ENCODE data around the gene OLFML1. TPM values are rescaled to one million over a fixed set of nuclear protein-coding genes. Genes with fewer than 3 reads are reported as not detected.

Gene OLFML1
- not detected in 2 replicates for total RNA-seq (ENCODE audit: low replicate concordance)

DNA sequence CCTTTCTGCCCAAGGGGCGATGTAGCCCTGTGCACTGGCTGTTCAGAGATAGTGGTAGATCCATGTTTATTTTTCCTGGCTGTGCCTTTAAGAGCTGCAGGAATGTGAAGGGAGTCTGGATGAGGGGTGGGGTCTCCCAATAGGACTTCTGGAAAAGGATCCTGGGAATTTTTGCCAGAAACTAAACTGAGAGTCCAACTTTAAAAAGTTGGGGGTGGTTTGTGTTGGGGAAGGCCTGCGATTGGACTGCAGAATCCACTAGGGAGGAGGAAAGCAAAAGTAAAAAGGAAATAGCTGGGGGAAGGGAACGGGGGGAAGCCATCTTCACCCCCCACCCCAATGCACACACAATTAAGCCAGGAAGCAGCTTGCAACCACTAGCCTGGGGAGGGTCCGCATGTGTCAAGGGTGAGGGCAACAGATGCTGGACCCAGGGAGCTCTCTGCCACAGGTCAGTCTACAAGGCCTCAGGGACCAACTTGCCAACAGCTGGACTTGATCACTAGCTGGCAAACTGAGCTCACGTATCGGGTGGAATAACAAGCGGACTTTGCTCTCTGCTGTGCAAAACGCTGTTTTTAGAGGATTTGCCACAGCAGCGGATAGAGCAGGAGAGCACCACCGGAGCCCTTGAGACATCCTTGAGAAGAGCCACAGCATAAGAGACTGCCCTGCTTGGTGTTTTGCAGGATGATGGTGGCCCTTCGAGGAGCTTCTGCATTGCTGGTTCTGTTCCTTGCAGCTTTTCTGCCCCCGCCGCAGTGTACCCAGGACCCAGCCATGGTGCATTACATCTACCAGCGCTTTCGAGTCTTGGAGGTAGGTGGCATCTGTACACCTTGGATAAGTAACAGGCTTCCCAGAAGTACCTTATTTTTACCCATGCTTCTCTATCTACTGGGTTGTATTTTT is at the start of gene OLFML1:
OLFML1 (plus strand) TSS at position 321 of the 912 bp plus-strand sequence; CDS start at position 691, 370 bp downstream.
- Histone ChIP-seq H3K79me2 (ENCODE audit: low read depth) (no peaks in the 10 kb centered on the region), H3K9ac (no peak within 1 kb of the TSS), H2AFZ (replicated peaks) (peak within 1 kb of the TSS; percentile 34), H3K9me3 (ENCODE audit: low read depth) (no peaks in the 10 kb centered on the region), H3K27ac (no peak within 1 kb of the TSS), H4K20me1 (ENCODE audit: low read depth) (no peaks in the 10 kb centered on the region), H3K27me3 (no peaks in the 10 kb centered on the region), H3K4me1 (no peaks in the 10 kb centered on the region), H3K4me2 (no peak within 1 kb of the TSS), H3F3A (ENCODE audit: low read depth) (no peaks in the 10 kb centered on the region), H3K36me3 (no peaks in the 10 kb centered on the region), H3K4me3 (no peak within 1 kb of the TSS)
- no peak for DNase-seq (ENCODE audit: low spot score)
- H3K4me3 Mint-ChIP-seq, result no peak within 1 kb of the TSS
- no peaks in the 10 kb centered on the region for H3K9me3 Mint-ChIP-seq
- H3K27me3 Mint-ChIP-seq (ENCODE audit: insufficient read depth, low read depth), result no peaks in the 10 kb centered on the region
- TF ChIP-seq, protein P1, sequence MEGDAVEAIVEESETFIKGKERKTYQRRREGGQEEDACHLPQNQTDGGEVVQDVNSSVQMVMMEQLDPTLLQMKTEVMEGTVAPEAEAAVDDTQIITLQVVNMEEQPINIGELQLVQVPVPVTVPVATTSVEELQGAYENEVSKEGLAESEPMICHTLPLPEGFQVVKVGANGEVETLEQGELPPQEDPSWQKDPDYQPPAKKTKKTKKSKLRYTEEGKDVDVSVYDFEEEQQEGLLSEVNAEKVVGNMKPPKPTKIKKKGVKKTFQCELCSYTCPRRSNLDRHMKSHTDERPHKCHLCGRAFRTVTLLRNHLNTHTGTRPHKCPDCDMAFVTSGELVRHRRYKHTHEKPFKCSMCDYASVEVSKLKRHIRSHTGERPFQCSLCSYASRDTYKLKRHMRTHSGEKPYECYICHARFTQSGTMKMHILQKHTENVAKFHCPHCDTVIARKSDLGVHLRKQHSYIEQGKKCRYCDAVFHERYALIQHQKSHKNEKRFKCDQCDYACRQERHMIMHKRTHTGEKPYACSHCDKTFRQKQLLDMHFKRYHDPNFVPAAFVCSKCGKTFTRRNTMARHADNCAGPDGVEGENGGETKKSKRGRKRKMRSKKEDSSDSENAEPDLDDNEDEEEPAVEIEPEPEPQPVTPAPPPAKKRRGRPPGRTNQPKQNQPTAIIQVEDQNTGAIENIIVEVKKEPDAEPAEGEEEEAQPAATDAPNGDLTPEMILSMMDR (IDR thresholded peaks at IDR 0.05), result no peak
- TF ChIP-seq EZH2phosphoT487 (IDR thresholded peaks at IDR 0.05) (no peak), EZH2 (IDR thresholded peaks at IDR 0.05) (no peak)
- peaks cover 4% of the 10 kb centered on the region for H3K4me1 Mint-ChIP-seq
- H3K36me3 Mint-ChIP-seq, result no peaks in the 10 kb centered on the region
- H3K27ac Mint-ChIP-seq, result no peak within 1 kb of the TSS

DNA sequence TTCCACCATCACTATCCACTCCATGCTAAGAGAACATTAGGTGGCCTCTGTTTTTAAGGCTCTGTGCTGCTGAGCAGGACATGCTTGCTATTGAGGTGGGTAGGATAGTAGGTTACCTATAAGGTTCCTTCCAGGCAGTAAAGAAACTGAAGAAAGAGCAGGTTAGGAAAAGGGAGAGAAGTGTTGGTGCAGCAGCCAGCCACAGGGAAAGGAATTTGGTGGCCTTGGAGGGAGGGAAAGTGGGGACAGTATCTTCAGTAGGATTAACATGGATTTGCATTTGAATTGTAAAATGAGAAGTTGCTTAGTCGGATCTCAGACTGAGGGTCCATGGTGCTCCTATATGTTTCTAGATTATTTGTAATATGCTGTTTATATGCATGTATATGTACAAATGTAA is 49.2 kb upstream of the OLFML1 start:
- no peak for DNase-seq (ENCODE audit: low spot score)
- H3K9me3 Mint-ChIP-seq, result no peaks in the 10 kb centered on the region
- H4K20me1 ChIP-seq (ENCODE audit: low read depth), result no peaks in the 10 kb centered on the region
- no peak overlapping the region for H2AFZ ChIP-seq (replicated peaks)
- H3K4me3 ChIP-seq, result no peak overlapping the region
- H3K27me3 ChIP-seq, result no peaks in the 10 kb centered on the region
- peaks cover 2% of the 10 kb centered on the region for H3K27me3 Mint-ChIP-seq (ENCODE audit: insufficient read depth, low read depth)
- H3K36me3 Mint-ChIP-seq, result no peaks in the 10 kb centered on the region
- TF ChIP-seq EZH2phosphoT487 (IDR thresholded peaks at IDR 0.05), result no peak
- no peak for TF ChIP-seq EZH2 (IDR thresholded peaks at IDR 0.05)
- TF ChIP-seq, protein P1 (IDR thresholded peaks at IDR 0.05), result no peak
- H3K9ac ChIP-seq, result no peak overlapping the region
- no peaks in the 10 kb centered on the region for H3F3A ChIP-seq (ENCODE audit: low read depth)
- no peaks in the 10 kb centered on the region for H3K79me2 ChIP-seq (ENCODE audit: low read depth)
- H3K4me2 ChIP-seq, result no peak overlapping the region
- H3K4me1 ChIP-seq, result no peaks in the 10 kb centered on the region
- H3K4me3 Mint-ChIP-seq, result no peak overlapping the region
- H3K9me3 ChIP-seq (ENCODE audit: low read depth), result no peaks in the 10 kb centered on the region
- H3K4me1 Mint-ChIP-seq, result peaks cover 6% of the 10 kb centered on the region
- H3K36me3 ChIP-seq, result no peaks in the 10 kb centered on the region
- H3K27ac Mint-ChIP-seq, result no peak overlapping the region
- H3K27ac ChIP-seq, result no peak overlapping the region

DNA sequence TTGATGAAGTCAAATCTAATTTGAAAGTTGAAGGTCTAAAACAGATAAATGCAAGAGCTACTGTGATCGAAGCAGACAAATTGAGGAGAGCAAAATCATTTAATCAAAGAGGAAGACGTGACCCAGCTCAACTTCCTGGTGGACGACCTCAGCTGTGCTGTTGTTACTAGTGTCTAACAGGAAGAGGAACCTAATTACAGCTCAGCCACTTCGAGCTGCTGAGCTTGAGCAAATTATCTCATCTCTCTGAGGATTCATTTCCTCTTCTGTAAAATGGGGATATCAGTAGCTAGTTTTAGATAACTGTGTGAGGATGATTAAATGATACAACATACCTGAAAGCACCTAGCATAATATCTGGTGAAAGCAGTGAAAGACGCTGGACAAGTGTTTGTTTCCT is 48.6 kb upstream of the OLFML1 start:
- no peak for TF ChIP-seq EZH2phosphoT487 (IDR thresholded peaks at IDR 0.05)
- TF ChIP-seq EZH2 (IDR thresholded peaks at IDR 0.05), result no peak
- TF ChIP-seq, protein P1 (IDR thresholded peaks at IDR 0.05), result no peak
- Mint-ChIP-seq H3K4me3 (no peak overlapping the region), H3K27ac (no peak overlapping the region), H3K36me3 (no peaks in the 10 kb centered on the region), H3K9me3 (no peaks in the 10 kb centered on the region), H3K4me1 (peaks cover 6% of the 10 kb centered on the region), H3K27me3 (ENCODE audit: insufficient read depth, low read depth) (peaks cover 2% of the 10 kb centered on the region)
- no peaks in the 10 kb centered on the region for H3K79me2 ChIP-seq (ENCODE audit: low read depth)
- no peaks in the 10 kb centered on the region for H3F3A ChIP-seq (ENCODE audit: low read depth)
- H3K4me1 ChIP-seq, result no peaks in the 10 kb centered on the region
- H3K4me2 ChIP-seq, result no peak overlapping the region
- H3K9me3 ChIP-seq (ENCODE audit: low read depth), result no peaks in the 10 kb centered on the region
- H2AFZ ChIP-seq (replicated peaks), result no peak overlapping the region
- H3K4me3 ChIP-seq, result no peak overlapping the region
- H3K9ac ChIP-seq, result no peak overlapping the region
- H3K27ac ChIP-seq, result no peak overlapping the region
- no peaks in the 10 kb centered on the region for H4K20me1 ChIP-seq (ENCODE audit: low read depth)
- no peaks in the 10 kb centered on the region for H3K36me3 ChIP-seq
- DNase-seq (ENCODE audit: low spot score), result no peak
- no peaks in the 10 kb centered on the region for H3K27me3 ChIP-seq
